GM19455 (cell line): ENCODE data around the gene COG5.
"Not testable (repeated sequence)": the region's sequence is repeated elsewhere in the genome, so short reads cannot be mapped to it uniquely, and the experiment has no call there.

Source experiments
- ATAC-seq: cut with Tn5 transposase; IDR thresholded peaks from one replicate; pipeline ENCODE4 v1.9.1; 2021; ENCODE audit not compliant: unreplicated experiment

COG5 gene

DNA sequence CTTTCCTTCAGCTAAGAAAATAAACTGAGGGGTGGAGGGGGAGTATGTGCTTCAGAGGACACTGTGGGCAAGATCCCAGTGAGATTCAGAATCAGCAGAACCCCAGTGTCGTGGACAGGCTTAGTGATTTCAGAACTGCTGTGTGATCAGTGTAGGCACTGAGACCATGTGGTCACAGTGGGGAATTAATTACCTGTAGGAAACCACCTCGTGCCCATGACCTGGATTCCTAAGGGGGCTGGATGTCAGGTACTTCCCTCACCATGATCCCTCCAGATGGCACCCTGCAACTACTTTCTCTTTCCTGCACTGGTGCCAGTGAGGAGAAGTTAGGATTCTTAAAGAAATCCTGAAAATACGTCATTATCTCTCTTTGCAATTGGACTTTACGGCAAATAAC is 330.5 kb downstream of the COG5 start:
- ATAC-seq = no peak

DNA sequence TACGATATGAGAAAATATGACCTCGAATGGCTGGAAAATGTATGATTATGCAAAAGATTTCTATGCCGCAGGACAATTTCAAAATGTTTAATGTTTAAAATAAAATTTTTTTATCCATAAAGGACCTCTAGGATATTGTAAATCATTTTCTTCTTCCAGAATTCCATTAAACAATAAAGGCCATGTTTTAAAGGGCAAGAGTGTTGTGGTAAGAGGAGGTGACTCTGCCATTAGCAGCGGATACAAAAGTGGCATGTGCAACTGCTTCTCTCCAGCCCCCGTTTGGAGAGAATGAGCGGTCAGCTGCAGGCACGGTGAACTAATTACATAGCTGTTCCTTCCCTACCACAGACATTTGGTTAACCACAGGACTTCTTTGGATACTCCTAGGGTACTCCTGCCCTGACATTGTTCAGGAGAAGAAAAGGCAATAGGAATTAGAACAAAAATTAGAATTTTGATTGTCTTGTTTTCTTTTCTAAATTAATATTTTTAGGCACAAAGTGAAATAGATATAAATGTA is 331.1 kb downstream of the COG5 start:
- no peak for ATAC-seq

DNA sequence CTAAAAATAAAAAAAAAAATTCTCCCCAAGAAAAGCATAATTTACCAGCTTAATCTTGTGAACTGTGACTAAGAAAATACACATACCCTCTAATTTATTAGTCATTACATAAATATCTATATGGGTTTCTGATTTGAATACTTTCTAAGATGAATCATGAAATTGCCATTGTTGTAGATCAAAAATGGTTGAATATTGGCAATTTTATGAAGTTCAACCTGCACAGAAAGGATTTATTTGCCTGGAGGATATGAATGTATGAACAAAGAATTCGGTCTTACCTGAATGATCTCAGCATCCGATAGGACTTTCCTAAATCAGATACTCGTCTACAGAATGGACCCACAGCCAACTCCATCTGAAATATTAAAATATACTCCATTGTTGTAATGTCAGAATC is 333.4 kb downstream of the COG5 start:
- no peak for ATAC-seq

DNA sequence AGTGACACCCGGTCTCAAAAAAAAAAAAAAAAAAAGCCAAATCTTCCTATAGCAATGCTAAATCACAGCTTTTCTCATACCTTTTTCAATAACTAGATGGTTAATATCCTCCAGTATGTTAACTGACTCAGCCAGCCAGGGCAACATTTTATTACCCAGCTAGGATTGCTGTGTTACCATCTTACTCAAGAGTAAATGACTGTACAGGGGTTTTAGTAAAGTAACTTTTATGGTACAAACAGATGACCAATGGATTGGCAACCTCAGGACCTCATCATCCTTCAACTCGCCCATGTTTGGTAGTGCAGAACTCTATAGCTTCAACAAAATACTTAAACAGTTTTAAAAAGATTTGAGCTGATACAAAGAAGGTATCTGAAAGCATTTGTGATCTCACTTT is 335.4 kb downstream of the COG5 start:
- ATAC-seq = no peak

- ATAC-seq = no peak
These were observed 339.1 kb downstream of the COG5 start for GRCh38 chr7:107224374-107225223.

DNA sequence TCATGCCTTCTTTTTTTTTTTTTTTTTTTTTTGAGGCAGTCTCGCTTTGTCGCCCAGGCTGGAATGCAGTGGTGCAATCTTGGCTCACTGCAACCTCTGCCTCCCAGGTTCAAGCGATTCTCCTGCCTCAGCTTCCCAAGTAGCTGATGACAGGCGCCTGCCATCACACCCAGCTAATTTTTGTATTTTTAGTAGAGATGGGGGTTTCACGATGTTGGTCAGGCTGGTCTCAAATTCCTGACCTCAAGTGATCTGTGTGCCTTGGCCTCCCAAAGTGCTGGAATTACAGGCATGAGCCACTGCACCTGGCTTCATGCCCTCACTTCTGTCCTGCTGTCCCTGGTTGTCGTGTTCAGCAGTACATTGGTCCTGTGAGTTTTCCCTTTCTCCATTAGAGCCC is 342.9 kb downstream of the COG5 start:
- ATAC-seq = not testable (repeated sequence)

GRCh38 chr7:107220356-107220755 is 343.4 kb downstream of the COG5 start:
- ATAC-seq = no peak

- no peak for ATAC-seq
These were observed 344.0 kb downstream of the COG5 start for GRCh38 chr7:107219563-107220244.

- ATAC-seq = no peak
These were observed 349.8 kb downstream of the COG5 start for GRCh38 chr7:107213945-107214344.

DNA sequence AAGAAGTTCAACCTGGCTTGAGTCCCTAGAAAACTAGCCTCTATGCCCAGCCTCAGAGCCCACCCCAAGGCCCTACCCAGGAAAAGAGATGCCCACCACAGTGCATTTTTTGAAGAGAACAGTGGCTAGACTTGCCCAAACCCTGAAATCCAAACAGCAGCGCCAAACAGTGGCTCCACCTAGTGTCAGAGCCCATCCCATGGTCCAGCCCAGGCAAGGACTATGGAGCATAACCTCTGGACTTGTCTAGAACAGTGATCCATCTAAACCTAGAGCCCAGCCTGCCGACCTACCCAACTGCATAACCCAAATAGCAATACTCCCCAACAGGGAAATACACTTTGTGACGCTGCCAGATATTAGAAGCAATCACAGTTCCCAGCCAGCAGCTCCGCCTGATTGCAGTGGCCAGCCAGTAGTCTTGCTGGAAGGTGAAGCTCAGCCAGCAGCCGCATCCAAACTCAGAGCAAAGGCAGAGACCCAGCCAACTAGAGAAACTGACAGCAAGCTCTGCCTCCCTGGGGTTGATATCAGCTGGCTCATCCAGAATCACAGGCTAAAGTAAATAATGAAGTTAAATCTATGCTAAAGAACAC is 350.4 kb downstream of the COG5 start:
- no peak for ATAC-seq

DNA sequence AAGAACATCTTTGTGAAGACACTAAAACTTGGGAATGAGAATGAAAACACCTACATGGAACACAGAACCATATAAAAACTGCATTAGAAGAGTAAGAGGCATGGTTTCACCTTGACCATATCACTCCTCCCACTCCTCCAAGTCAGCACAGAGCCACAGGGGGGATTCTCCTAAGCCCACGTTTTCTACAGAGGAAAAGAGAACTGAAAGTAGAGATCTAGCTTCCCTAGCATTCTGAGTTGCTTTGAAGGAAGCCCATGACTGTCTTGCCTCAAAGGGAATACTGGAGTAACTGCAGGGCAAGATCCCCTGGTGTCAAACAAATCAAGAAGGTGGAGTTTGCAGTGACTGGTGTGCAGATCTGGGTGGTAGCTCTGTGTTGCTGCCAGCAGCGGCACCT is 351.0 kb downstream of the COG5 start:
- ATAC-seq = no peak

DNA sequence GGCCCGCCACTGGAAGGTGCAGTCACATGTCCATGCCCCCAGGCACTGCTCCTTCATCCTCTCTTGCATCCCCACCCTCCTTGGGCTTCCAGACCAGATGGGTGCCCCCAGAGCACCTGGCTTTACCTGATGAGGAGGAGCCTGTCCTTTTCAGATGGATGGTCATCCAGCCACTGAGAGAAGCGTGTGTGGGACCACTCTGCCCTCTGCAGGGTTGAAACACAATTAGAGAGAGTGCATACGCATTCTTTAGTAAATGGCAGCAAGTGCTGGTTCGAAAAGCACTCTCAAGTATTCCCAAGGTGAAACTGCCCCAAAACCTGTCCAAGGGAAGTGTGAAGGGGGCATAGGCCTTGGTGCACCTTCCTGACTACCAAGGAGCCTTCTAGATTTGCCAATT is 353.3 kb downstream of the COG5 start:
- ATAC-seq = no peak

DNA sequence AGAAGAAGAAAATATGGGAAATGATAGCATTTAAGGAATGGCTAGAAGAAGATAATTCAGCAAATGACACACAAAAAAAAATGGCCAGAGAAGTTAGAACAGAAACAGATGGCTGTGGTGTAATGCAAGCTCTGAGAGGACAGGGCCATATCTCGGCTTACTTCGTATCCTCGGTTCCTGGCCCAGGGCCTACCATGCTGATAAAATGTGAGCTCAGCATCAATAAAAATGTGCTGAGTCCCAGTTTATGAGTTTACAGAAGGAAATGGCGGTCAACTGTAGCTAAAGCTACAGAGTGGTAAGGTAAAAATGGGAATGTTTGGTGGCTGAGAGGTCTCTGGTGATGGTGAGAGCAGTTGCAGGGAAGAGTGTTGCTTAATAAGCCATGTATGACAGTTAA is 354.2 kb downstream of the COG5 start:
- no peak for ATAC-seq

DNA sequence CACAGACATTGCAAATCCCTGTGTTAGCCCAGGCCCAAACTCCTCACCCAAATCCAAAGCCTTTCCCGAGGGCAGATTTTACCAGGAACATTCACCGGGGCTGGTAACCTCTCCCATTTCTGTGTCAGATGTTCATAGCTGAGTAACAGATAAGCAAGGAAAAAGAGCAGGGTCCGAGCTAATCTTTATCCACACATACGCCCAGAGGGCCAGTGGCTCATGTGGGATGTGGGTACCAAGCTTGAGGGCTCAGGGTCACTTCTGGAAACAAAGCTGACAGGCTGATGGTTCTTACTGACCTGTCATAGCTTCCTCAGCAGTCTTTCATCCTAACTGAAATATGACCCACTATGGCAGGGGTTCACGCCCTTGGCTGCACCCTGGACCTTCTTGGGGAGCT is 355.2 kb downstream of the COG5 start:
- ATAC-seq = no peak

DNA sequence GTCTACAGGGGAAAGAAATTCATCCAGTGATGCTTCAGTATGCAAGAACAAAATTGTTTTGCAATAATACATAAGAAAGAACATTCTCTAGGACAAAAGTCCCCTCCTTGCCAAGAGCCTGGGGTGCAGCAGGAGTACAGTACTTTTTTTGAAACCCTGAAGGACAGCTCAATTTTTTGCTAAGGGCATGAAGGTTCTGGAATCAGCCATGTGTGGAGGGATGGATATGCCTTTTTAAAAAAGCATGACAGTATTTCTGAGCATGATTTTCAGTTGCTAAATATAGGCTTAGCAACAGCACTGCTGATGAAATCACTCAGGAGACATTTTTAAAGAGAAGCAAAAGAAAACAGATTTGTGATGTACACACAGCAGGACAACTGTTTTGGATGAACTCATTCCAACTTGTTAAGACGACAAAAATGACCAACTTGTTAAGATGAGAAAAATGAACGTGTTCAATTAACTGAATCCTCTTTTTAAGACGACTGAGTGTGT is 355.6 kb downstream of the COG5 start:
- no peak for ATAC-seq

GRCh38 chr7:107207459-107207858 is 356.3 kb downstream of the COG5 start:
- no peak for ATAC-seq

GRCh38 chr7:107206706-107207105 is 357.0 kb downstream of the COG5 start:
- ATAC-seq = no peak

- ATAC-seq = no peak
These were observed 357.6 kb downstream of the COG5 start for GRCh38 chr7:107206136-107206535.

- ATAC-seq = no peak
These were observed 360.1 kb downstream of the COG5 start for GRCh38 chr7:107203607-107204006.

DNA sequence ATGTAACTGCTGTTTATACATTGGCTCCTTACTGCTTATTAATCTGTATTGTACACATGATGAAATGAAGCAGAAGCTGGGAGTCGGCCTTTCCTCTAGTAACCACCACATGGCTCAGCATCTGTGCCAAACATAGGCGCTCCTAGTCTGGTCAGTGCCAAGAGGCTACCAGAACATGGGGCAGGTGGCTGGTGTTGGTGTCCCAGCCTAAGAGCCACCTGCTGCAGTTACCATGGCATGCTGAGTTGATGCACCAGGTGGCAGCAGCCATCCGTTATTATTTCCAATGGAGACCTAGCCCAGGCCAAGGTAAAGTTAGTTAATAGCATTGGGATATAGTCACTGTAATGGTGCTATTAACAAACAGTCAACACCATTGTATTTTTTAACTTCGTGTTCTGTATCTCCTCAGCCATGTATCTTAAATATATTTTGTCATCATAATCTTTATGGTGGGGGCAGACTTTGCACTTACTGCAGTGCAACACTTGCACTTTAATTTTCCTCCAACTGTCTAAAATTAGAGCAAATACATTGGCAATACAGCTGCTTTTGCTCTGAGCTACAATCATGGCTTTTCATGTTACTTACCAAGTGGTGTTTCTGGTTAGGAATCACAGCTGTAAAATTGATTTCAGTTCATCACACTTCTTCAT is 361.8 kb downstream of the COG5 start:
- ATAC-seq = no peak
